Fibroblast of gingiva (primary cell): ENCODE measurements around the gene CARMIL1.
"Not testable (repeated sequence)": the region's sequence is repeated elsewhere in the genome, so short reads cannot be mapped to it uniquely, and the experiment has no call there.

Experiments
- DNase-seq: peaks from one replicate; pipeline ENCODE4 v3.0.0-alpha.2; 2011; ENCODE audit warnings: low read depth

Gene CARMIL1

DNA sequence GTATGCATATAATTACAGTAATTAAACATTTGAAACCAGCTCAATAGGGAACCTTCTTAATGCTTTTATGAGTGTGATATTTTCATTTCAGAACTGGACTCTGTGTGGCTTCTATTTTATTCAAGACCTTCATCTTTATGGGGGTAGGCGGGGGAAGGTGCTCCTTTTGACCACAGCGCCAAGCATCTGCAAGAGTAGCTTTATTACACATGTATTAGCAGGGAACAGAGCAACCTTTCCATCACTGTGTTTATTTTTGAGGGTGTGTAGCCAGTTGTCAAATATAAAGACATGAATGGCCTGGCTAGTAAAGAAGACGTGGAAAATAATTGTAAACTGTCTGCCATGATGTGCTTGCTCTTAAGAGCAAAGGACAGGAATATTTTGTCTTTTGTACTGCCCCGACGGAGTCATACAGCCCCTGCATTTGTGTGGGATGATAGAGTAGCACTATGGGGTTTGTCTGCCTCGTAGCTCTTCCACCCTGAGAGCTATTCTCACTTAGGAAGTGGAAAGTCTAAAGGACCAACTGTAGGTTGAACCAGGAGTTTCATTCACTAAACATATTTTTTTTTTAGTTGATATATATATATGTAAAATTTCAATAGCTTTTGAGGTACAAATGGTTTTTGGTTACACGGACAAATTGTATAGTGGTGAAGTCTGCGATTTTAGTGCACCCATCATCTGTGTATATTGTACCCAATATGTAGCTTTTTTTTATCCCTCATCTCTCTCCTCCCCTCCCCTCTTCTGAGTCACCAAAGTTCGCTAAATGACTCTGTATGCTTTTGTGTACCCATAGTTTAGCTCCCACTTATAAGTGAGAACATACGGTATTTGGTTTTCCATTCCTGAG is 91.2 kb downstream of the CARMIL1 start:
- no peak for DNase-seq

- no peak for DNase-seq
Measured at GRCh38 chr6:25371037-25371347, 91.8 kb downstream of the CARMIL1 start.

DNA sequence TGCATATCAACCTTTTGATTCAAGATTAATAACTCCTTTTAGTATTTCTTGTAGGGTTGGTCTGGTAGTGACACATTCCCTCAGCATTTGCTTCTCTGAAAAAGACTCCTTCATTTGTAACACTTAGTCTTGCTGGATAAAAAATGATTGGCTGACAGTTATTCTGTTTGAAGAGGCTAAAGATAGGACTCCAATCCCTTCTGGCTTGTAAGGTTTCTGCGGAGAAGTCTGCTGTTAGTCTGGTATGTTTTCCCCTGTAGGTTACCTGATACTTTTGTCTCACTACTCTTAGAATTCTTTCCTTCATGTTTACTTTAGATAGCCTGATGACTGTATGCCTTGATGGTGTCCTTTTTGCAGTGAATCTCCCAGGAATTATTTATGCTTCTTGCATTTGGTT is 96.0 kb downstream of the CARMIL1 start:
- DNase-seq: no peak

- no peak for DNase-seq
Measured at GRCh38 chr6:25377664-25378063, 98.5 kb downstream of the CARMIL1 start.

- no peak for DNase-seq
Measured at GRCh38 chr6:25381077-25381476, 101.9 kb downstream of the CARMIL1 start.

- not testable (repeated sequence) for DNase-seq
Measured at GRCh38 chr6:25382476-25382875, 103.3 kb downstream of the CARMIL1 start.

GRCh38 chr6:25384234-25384633 is 105.1 kb downstream of the CARMIL1 start:
- no peak for DNase-seq

DNA sequence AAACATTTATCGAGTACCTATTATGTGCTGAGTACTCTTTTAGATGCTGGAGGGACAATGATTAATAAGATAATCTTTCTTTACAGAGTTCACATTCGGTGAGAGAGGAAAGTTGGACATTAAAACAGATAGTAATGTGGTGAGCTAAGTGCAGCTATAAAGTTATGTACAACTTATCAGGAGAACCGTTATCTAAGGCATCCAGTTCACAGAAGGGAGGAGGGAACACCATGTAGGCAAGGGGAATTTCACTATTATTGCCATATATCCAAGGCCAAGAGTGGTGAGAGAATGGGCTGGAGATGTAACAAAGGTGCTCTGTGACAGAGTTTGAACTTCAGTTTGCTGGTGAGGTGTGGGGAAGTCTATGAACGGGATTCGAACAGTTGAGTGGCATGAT is 105.8 kb downstream of the CARMIL1 start:
- no peak for DNase-seq

DNA sequence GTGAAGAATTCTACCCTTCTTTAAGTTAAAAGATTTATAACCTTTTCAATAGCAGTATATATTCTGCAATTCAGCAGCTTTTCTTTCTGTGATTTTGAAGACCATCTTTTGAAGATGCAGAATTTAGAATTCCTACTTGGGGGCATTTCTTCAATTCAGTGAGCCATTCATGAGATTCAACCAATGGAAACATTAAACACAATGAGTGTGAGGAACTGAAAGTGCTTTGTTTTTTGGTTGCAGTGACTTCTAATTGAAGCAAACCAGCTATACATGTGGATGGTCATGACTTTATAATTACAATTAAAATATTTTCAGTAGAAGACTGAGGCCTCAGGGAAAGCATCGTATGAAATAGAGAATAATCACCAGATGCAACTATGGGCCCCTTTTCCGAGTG is 108.3 kb downstream of the CARMIL1 start:
- no peak for DNase-seq

- no peak for DNase-seq
Measured at GRCh38 chr6:25387911-25388310, 108.7 kb downstream of the CARMIL1 start.

GRCh38 chr6:25388776-25389175 is 109.6 kb downstream of the CARMIL1 start:
- no peak for DNase-seq

- peak; percentile 84 for DNase-seq
Measured at GRCh38 chr6:25389471-25389870, 110.3 kb downstream of the CARMIL1 start.

GRCh38 chr6:25392372-25392771 is 113.2 kb downstream of the CARMIL1 start:
- DNase-seq: peak; percentile 38

GRCh38 chr6:25395731-25396130 is 116.6 kb downstream of the CARMIL1 start:
- DNase-seq: no peak

DNA sequence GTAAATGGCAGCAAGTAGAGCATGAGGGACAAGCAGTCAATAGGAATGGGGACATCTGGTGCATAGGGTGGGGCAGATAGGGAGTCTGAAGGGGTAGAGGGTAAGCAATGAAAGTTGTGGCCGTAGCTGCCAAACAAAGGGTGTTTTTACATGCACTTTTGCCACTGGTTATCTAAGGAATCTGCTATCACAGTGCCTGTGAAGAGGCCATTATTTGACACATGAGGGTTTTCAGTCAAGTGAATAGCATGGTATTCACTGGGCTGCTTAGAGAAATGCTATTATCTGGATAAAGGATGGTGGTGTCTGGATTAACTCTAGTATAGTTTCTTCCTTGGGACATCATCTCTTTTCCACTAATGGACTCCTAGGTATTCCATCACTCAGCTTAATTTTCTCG is 118.2 kb downstream of the CARMIL1 start:
- no peak for DNase-seq

DNA sequence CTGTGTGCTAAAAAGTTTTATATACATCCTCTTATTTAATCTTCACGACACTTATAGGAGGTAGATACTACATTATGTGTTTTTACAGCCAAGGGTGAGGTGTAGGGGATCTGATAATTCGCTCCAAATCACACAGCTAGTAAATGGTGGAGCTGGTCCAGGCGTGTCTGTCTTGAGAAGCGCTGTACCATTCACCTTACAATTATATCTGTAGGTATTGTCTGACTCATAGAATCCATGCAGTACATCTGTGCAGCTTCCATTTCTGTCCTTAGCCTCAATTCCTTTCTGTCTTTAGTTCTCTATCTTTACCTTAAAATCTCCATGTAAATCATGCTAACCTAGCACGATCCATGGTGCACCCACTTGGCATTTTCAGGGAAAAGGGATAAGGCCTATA is 120.7 kb downstream of the CARMIL1 start:
- no peak for DNase-seq

GRCh38 chr6:25401711-25402110 is 122.5 kb downstream of the CARMIL1 start:
- no peak for DNase-seq

GRCh38 chr6:25402125-25402524 is 123.0 kb downstream of the CARMIL1 start:
- no peak for DNase-seq

DNA sequence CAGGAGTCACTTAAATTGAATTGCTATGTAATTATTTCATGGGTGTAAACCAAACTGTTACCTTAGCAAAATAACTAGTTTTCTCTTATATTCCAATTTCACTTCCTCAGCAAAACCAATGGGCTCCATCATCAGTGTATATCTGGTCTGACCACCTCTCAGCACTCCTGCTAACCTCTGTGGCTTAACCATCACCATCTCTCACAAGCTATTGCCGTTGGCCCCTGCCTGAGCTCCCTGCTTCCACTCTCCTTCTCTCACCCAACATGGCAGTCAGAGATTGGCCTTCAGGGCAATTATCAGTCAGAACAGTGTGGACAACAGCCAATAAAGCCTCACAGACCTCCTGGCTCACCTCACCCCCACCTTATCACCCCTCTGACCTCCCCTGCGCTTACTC is 124.0 kb downstream of the CARMIL1 start:
- DNase-seq: no peak

GRCh38 chr6:25404091-25404490 is 124.9 kb downstream of the CARMIL1 start:
- no peak for DNase-seq

DNA sequence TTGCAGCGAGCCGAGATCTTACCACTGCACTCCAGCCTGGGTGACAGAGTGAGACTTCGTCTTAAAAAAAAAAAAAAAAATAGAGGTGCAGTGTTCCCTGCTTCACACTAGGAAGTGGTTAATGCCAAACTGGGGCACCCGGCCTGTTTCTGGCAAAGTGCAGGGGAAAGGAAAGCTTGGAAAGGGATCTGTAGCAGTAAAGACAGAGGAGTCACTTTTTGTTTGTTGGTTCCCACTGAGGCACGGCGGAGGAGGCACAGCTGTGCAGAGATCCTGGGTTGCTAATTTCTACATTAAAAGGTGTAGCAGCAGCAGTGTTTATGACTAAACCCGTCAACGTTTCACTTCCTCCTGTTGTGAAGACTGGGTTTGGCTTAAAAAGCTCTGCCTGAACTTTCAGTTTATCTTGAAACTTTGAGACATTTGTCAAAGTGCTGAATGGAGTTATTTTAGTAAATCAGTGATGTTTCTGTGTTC is 125.6 kb downstream of the CARMIL1 start:
- DNase-seq: no peak

DNA sequence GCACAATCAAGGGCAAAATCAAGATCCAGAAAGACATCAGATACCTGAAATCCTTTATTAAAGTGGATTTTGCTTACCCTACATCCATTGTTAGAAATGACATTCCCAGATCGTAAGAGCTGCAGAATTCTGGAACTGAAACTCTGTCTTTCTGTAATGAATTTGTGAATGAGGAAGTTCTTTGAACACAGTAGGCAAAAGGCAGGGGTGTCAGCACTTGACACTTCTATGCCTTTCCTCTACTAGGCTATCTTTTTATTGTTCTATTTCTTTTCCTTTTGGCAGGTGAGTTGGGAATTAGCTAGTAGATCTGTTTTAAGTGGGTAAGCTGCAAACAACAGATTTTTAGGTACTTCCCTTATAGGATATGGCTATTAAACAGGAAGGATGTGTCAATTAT is 126.3 kb downstream of the CARMIL1 start:
- DNase-seq: no peak

GRCh38 chr6:25407431-25407830 is 128.3 kb downstream of the CARMIL1 start:
- no peak for DNase-seq

DNA sequence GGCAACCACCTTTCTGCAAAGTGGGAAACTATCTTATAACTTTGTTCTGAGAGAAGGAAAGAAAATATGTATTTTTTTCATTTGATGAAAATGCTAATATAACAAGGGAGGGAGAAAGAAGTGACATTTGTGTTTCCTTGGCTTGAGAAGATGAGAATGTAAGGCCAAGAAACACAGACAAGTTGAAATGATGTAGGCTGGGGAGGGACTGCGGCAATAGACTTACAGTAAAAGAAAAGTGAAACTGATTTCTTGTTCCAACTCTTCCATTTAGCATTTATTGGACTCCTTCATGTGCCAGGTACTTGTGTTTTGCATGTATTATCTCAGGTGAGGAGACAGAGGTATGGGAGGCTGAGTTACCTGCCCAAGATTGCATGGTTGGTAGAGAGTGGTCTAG is 130.9 kb downstream of the CARMIL1 start:
- no peak for DNase-seq
